ENCODE results near the gene NOTCH4. TPM values are rescaled to one million over a fixed set of nuclear protein-coding genes. Genes with fewer than 3 reads are reported as not detected.
"Not testable (repeated sequence)": the region's sequence is repeated elsewhere in the genome, so short reads cannot be mapped to it uniquely, and the experiment has no call there.

The NOTCH4 gene
- total RNA-seq, 2 experiments from 2014 or later, result 1.2 to 1.3 TPM

DNA sequence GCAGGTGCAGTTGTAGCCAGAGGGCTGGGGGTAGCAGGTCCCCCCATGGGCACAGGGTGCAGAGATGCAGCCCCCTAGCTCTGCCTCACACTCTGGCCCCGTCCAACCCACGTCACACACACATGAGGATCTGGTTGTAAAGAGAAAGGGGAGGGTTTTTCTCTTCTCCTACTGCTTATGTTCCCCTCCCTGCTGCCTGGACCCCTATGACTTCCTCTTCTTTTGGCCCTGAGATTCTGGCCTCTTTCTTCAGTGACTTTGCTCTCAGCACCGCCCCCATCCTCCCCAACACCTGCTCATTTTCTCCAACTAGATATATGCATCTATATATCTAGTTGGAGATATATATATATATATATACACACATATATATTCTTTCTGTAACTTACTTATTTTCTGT is 9.7 kb downstream of the NOTCH4 start:
- ChIA-PET POLR2A (no interaction called here), CTCF (no interaction called here)
- H3K9me3 Mint-ChIP-seq, result no peaks in the 10 kb centered on the region
- H3K27me3 Mint-ChIP-seq, result no peaks in the 10 kb centered on the region
- ATAC-seq (no peak), DNase-seq (no peak)
- H3K4me1 Mint-ChIP-seq (ENCODE audit: low read depth), result no peaks in the 10 kb centered on the region
- no peak overlapping the region for H3K27ac Mint-ChIP-seq
- H3K36me3 Mint-ChIP-seq (ENCODE audit: low read depth), result no peaks in the 10 kb centered on the region
- no peak overlapping the region for H3K4me3 Mint-ChIP-seq
- intact Hi-C loops (cut with micrococcal nuclease), result no loop called here
- TF ChIP-seq, protein P1, sequence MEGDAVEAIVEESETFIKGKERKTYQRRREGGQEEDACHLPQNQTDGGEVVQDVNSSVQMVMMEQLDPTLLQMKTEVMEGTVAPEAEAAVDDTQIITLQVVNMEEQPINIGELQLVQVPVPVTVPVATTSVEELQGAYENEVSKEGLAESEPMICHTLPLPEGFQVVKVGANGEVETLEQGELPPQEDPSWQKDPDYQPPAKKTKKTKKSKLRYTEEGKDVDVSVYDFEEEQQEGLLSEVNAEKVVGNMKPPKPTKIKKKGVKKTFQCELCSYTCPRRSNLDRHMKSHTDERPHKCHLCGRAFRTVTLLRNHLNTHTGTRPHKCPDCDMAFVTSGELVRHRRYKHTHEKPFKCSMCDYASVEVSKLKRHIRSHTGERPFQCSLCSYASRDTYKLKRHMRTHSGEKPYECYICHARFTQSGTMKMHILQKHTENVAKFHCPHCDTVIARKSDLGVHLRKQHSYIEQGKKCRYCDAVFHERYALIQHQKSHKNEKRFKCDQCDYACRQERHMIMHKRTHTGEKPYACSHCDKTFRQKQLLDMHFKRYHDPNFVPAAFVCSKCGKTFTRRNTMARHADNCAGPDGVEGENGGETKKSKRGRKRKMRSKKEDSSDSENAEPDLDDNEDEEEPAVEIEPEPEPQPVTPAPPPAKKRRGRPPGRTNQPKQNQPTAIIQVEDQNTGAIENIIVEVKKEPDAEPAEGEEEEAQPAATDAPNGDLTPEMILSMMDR (IDR thresholded peaks at IDR 0.05), result no peak

DNA sequence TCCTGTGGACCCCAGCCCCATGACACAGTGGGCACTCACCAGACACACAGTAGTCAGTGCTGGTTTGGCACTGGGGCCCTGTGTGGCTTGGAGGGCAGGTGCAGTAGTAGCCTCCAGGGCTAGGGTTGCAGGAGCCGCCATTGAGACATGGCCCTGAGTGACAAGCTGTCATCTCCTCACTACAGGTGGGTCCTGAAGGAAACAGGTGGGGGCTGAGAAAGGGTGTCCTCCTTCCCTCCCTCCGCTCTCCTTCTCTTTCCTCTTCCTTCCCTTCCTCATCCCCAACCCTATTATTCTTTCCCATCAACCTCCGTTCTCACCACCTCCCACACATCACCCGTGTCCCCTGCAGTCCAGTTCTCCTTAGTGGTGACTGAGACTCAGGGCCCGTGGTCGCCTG is 10.2 kb downstream of the NOTCH4 start:
- ChIA-PET POLR2A (no interaction called here), CTCF (no interaction called here)
- no peaks in the 10 kb centered on the region for H3K27me3 Mint-ChIP-seq
- H3K27ac Mint-ChIP-seq, result no peak overlapping the region
- intact Hi-C loops (cut with micrococcal nuclease), result no loop called here
- DNase-seq, result no peak
- no peaks in the 10 kb centered on the region for H3K4me1 Mint-ChIP-seq (ENCODE audit: low read depth)
- no peak overlapping the region for H3K4me3 Mint-ChIP-seq
- no peaks in the 10 kb centered on the region for H3K36me3 Mint-ChIP-seq (ENCODE audit: low read depth)
- H3K9me3 Mint-ChIP-seq, result no peaks in the 10 kb centered on the region
- ATAC-seq, result no peak
- TF ChIP-seq, protein P1 (IDR thresholded peaks at IDR 0.05), result no peak

DNA sequence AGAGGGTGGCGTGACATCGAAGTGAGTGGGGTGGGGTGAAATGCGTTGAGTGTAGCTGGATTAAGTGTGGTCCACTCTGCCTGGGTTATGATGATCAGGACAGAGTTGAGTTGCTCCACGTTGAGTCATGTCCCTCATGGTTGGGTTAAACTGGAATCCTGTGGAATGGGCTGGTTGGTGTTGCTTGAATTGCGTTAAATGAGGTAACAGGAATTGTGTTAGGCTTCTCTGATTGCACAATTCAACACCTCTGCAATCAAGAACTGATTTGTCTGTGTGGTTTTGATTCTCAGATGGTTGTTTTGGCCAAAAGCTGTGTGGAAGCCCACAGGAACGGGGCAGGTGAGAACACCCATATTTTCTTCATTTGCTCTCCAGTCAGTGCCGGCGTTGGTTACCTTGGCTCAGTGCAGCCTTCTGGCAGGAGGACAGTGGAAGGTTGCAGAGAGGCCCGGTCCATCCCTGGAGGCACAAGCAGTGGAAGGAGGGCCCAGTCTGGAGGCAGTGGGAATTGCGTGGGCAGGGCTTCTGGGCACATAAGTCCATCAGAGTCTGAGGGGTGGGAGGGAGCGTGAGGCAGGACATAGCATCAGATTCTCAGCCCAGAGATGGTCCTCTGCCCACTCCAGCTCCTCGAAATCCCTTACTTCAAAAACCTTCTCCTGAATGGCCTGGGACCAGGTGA is 11.6 kb downstream of the NOTCH4 start:
- TF ChIP-seq, protein P1 (IDR thresholded peaks at IDR 0.05), result no peak
- CTCF ChIA-PET, result no interaction called here
- no peaks in the 10 kb centered on the region for H3K36me3 Mint-ChIP-seq (ENCODE audit: low read depth)

DNA sequence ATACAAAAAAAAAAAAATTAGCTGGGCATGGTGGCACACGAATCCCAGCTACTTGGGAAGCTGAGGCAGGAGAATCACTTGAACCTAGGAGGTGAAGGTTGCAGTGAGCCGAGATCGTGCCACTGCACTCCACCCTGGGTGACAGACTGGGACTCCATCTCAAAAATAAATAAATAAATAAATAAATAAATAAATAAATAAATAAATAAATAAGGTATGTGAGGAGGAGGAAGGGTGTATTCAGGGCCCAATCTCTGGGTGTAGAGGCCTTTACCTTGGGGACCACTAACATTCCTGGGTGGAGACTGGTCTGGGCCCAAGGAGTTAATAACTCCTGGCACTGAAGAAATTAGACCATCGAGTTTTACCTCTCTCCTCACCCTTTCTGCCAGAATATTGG is 12.4 kb downstream of the NOTCH4 start:
- H3K27me3 Mint-ChIP-seq; H3K36me3 Mint-ChIP-seq (ENCODE audit: low read depth); POLR2A ChIA-PET; H3K27ac Mint-ChIP-seq; H3K4me3 Mint-ChIP-seq; ATAC-seq; H3K9me3 Mint-ChIP-seq; CTCF ChIA-PET; DNase-seq; H3K4me1 Mint-ChIP-seq (ENCODE audit: low read depth); intact Hi-C loops (cut with micrococcal nuclease): not testable (repeated sequence)

More for the DNA sequence above, 11.6 kb downstream of the NOTCH4 start:
- ATAC-seq (no peak), DNase-seq (no peak)
- Mint-ChIP-seq H3K27me3 (no peaks in the 10 kb centered on the region), H3K4me1 (ENCODE audit: low read depth) (no peaks in the 10 kb centered on the region), H3K9me3 (no peaks in the 10 kb centered on the region), H3K27ac (no peak overlapping the region), H3K4me3 (no peak overlapping the region)
- intact Hi-C loops (cut with micrococcal nuclease), result no loop called here
- POLR2A ChIA-PET, result no interaction called here

DNA sequence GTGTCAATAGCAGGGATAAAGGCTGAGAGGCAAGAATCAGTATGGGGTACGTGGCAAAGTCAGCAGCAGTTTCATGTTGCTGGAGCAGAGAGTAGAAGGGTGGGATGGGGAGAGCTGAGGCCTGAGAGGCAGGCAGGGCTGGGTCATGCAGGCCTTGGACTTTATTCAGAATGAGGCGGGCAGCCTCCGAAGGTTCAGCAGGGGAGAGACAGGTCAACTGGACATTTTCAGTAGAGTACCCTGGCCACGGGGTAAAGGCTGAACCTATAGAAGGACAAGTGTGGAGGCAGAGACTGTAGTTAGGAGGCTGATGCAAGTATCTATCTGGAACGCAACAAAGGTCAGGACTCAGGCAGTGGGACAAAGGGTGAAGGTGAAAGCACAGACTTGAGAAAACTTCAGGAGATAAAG is 13.7 kb downstream of the NOTCH4 start:
- intact Hi-C loops (cut with micrococcal nuclease), result no loop called here
- TF ChIP-seq, protein P1 (IDR thresholded peaks at IDR 0.05), result no peak
- Mint-ChIP-seq H3K27ac (no peak overlapping the region), H3K27me3 (no peaks in the 10 kb centered on the region), H3K36me3 (ENCODE audit: low read depth) (no peaks in the 10 kb centered on the region), H3K4me3 (no peak overlapping the region), H3K9me3 (no peaks in the 10 kb centered on the region), H3K4me1 (ENCODE audit: low read depth) (no peaks in the 10 kb centered on the region)
- ATAC-seq, result no peak
- DNase-seq, result no peak
- ChIA-PET CTCF (no interaction called here), POLR2A (no interaction called here)
